ENCODE measurements around the gene PDE9A. TPM values are rescaled to one million over a fixed set of nuclear protein-coding genes. Genes with fewer than 3 reads are reported as not detected.

PDE9A gene
- total and polyA plus RNA-seq, 10 donors = 7.9 to 45.5 (median 23.8) TPM

DNA sequence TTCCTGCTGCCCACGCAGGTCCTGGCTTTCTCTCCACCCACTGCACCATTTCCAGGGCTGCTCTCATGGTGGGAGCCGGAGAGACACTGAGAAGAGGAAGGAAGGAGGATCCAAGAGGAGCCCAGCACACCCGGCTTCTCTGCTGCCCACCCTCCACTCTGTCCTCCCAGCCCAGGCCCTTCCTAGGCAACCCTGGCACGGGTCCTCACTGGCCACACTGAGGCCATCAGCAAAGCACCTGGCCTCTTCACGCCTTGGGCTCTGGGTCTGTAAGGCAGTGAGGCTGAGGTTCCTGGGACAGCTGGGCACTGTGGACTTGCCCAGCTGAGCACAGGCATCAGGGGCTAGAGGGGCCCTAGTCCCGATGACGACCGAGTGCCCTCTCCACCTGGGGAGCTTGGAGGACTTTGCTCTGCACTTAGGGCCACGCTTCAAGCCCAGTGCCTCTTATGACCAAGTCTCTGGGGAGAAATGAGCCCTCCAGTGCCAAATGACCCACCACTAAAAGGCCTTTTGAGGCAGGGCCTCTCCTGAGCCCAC is 43.1 kb downstream of the PDE9A start:
- peak; percentile 35 for DNase-seq

DNA sequence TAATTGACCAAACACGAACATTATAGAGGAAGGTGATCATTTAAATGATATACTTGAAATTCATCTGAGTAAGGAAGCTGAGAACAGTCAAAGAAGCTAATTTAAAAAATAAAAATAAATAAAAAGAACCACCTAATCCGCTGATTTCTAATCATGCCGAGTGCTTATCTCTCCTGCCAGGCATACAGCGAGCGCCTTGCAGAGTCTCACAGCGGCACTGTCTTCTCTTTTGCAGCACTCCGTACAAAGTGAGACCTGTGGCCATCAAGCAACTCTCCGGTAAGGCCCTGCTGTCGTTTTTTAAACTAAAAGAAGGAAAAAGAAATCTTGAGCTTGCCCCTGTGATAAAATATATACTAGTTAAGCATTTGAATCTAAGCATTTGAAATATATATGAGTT is 45.3 kb downstream of the PDE9A start:
- peak; percentile 7 for DNase-seq
- Histone ChIP-seq H3K9me3 (no peaks in the 10 kb centered on the region), H3K27me3 (replicated peaks in 1 of 7) (no peaks in the 10 kb centered on the region), H3K36me3 (no peaks in the 10 kb centered on the region), H3K27ac (no peak overlapping the region), H3K4me3 (no peak overlapping the region), H3K4me1 (peaks cover 0 to 12% (median 4%) of the 10 kb centered on the region in 6 donors)
- intact Hi-C loops (cut with DNase I; ENCODE audit: low total_unique reads) = no loop called here
- no peak for TF ChIP-seq POLR2AphosphoS5 (IDR thresholded peaks at IDR 0.05)
- no peak for TF ChIP-seq POLR2A (IDR thresholded peaks at IDR 0.05)
- WGBS, 5 donors = 75 to 92% (median 85%) methylated on average over 9 of the region's 9 CpGs

More for the DNA sequence above, 43.1 kb downstream of the PDE9A start:
- Histone ChIP-seq H3K36me3 (peaks cover 0 to 10% (median 0%) of the 10 kb centered on the region in 6 donors), H3K27me3 (replicated peaks in 1 of 7) (no peaks in the 10 kb centered on the region), H3K27ac (no peak overlapping the region), H3K9me3 (no peaks in the 10 kb centered on the region), H3K4me3 (no peak overlapping the region), H3K4me1 (no peaks in the 10 kb centered on the region)
- TF ChIP-seq POLR2AphosphoS5 (IDR thresholded peaks at IDR 0.05) (no peak), POLR2A (IDR thresholded peaks at IDR 0.05) (no peak)
- TF ChIP-seq, protein P1, sequence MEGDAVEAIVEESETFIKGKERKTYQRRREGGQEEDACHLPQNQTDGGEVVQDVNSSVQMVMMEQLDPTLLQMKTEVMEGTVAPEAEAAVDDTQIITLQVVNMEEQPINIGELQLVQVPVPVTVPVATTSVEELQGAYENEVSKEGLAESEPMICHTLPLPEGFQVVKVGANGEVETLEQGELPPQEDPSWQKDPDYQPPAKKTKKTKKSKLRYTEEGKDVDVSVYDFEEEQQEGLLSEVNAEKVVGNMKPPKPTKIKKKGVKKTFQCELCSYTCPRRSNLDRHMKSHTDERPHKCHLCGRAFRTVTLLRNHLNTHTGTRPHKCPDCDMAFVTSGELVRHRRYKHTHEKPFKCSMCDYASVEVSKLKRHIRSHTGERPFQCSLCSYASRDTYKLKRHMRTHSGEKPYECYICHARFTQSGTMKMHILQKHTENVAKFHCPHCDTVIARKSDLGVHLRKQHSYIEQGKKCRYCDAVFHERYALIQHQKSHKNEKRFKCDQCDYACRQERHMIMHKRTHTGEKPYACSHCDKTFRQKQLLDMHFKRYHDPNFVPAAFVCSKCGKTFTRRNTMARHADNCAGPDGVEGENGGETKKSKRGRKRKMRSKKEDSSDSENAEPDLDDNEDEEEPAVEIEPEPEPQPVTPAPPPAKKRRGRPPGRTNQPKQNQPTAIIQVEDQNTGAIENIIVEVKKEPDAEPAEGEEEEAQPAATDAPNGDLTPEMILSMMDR (IDR thresholded peaks at IDR 0.05 in 8 of 11, conservative IDR thresholded peaks at IDR 0.05 in 3 of 11) = no peak
- WGBS, 5 donors = 83 to 92% (median 89%) methylated on average over 5 to 9 of the region's 9 CpGs
- intact Hi-C loops (cut with DNase I; ENCODE audit: low total_unique reads) = no loop called here

GRCh38 chr21:42699196-42699595 is 45.8 kb downstream of the PDE9A start:
- Histone ChIP-seq H3K27ac (no peak overlapping the region), H3K4me3 (no peak overlapping the region), H3K9me3 (no peaks in the 10 kb centered on the region), H3K4me1 (peaks cover 0 to 16% (median 8%) of the 10 kb centered on the region in 6 donors), H3K36me3 (no peaks in the 10 kb centered on the region), H3K27me3 (replicated peaks in 1 of 7) (no peaks in the 10 kb centered on the region)
- TF ChIP-seq POLR2AphosphoS5 (IDR thresholded peaks at IDR 0.05) = no peak
- 80 to 93% (median 85%) methylated on average over 5 to 6 of the region's 6 CpGs for WGBS, 5 donors
- peak; percentile 51 for DNase-seq
- intact Hi-C loops (cut with DNase I; ENCODE audit: low total_unique reads) = no loop called here

- TF ChIP-seq POLR2A (IDR thresholded peaks at IDR 0.05) (no peak), POLR2AphosphoS5 (IDR thresholded peaks at IDR 0.05) (no peak)
- TF ChIP-seq, protein P1 (IDR thresholded peaks at IDR 0.05 in 8 of 11, conservative IDR thresholded peaks at IDR 0.05 in 3 of 11) = no peak
- H3K36me3 ChIP-seq = no peaks in the 10 kb centered on the region
- intact Hi-C loops (cut with DNase I; ENCODE audit: low total_unique reads) = no loop called here
Measured at GRCh38 chr21:42701706-42702456, 48.5 kb downstream of the PDE9A start.

DNA sequence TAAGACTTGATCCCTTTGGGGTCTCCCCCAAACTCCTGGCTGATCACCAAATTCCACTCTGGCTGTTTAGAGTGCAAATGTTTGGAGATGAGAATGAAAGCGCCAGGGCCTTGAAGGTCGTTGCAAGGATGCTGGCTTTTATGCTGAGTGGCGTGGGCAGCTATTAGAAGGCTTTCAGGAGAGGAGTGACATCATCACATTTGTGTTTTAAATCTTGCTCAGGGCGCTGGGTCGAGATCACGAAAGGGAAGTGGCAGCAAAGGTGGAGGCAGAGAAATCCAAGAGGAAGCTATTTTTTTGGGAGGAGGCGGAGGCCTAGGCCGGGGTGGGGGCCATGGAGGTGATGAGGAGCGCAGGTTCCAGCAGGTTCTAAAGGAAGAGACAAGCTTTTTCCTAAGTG is 49.3 kb downstream of the PDE9A start:
- H3K27me3 ChIP-seq (replicated peaks in 1 of 7) = no peaks in the 10 kb centered on the region
- 78 to 90% (median 84%) methylated on average over 9 of the region's 9 CpGs for WGBS, 5 donors
- peak overlapping the region in 5 of 8 donors; percentile 64 to 84 (median 71) for H3K27ac ChIP-seq
- H3K4me3 ChIP-seq = no peak overlapping the region
- H3K9me3 ChIP-seq = no peaks in the 10 kb centered on the region
- DNase-seq = no peak
- H3K4me1 ChIP-seq = peaks cover 0 to 27% (median 10%) of the 10 kb centered on the region in 6 donors
- no peaks in the 10 kb centered on the region for H3K36me3 ChIP-seq
- TF ChIP-seq POLR2A (IDR thresholded peaks at IDR 0.05) (no peak), POLR2AphosphoS5 (IDR thresholded peaks at IDR 0.05) (no peak)
- TF ChIP-seq, protein P1 (IDR thresholded peaks at IDR 0.05 in 8 of 11, conservative IDR thresholded peaks at IDR 0.05 in 3 of 11) = no peak
- intact Hi-C loops (cut with DNase I; ENCODE audit: low total_unique reads) = no loop called here

More at GRCh38 chr21:42701706-42702456, 48.5 kb downstream of the PDE9A start:
- DNase-seq = no peak
- 84 to 93% (median 88%) methylated on average over 7 of the region's 7 CpGs for WGBS, 5 donors
- peaks cover 0 to 27% (median 10%) of the 10 kb centered on the region in 6 donors for H3K4me1 ChIP-seq
- H3K9me3 ChIP-seq = no peaks in the 10 kb centered on the region
- no peaks in the 10 kb centered on the region for H3K27me3 ChIP-seq (replicated peaks in 1 of 7)
- H3K4me3 ChIP-seq = no peak overlapping the region
- no peak overlapping the region for H3K27ac ChIP-seq

Measured in spleen (tissue), 11 donors.